Caki2 (cell line): ENCODE data around the gene NPY5R. TPM values are rescaled to one million over a fixed set of nuclear protein-coding genes. Genes with fewer than 3 reads are reported as not detected.

ENCODE experiments used
- DNase-seq: peaks from one replicate; pipeline ENCODE4 v3.0.0-alpha.2; 2015; ENCODE audit warnings: low read depth
- in situ Hi-C: cut with HindIII; loops from 2 replicates; pipeline ENCODE4 v1.10.0; 2016; ENCODE audit warnings: low sequenced_read_pairs, low pct_unique_long_range_greater_than_20kb, mixed read lengths
- total RNA-seq: library from RNA; depleted of rRNA; stranded (reverse); fragments of >200 nt; shearing (Covaris generic); gene quantifications from 2 replicates; pipeline ENCODE4 v1.2.3, GENCODE V29; 2014; ENCODE audit warnings: low replicate concordance; rRNA removed

NPY5R gene
- total RNA-seq = 0.24 TPM in 1 of 2 replicates, not detected in the other

- in situ Hi-C loops = no loop called here
- DNase-seq = no peak
Measured at GRCh38 chr4:163343604-163344146, at the start of gene NPY5R. Gene NPY5R (plus strand): TSS chr4:163343892. CDS start chr4:163350274, 6,382 bp downstream.

DNA sequence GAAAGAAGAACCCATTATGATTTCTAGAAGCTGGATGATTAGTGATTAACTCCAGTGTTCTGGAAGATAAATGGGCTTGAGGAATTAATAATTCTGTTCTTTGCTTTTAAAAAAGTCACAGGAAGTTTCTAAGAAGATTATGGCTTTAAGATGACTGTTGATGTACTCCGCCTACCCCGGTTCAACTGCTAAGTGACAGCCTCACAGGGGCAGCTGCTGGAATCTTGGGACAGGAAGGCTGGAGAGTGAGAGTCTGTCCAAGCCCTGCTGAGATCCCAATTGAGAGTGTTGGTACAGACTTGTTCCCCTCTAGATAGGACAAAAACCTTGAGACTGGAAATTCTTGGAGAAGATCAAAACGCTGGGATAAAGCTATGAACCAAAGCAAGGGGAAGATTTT, 48.6 kb upstream of the NPY5R start:
- no peak for DNase-seq
- in situ Hi-C loops = no loop called here

DNA sequence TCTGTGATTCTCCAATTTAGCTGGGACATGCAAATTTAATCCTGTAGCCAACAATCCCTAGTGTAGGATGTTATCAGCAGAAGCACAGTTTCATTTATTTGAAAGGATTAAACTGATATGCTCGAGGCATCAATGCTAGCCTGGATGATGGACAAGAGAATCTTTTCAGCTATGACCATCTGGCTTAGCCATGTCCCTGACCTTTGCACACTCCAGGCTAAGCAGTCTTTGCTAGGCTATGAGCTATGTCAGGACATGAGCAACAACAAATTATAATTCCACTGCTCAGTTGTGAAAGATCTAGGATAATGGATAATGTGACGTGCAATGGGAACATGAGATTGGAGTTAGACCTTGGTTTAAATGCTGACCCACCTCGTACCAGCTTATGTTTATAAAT, 43.2 kb upstream of the NPY5R start:
- in situ Hi-C loops = no loop called here
- no peak for DNase-seq

- in situ Hi-C loops = no loop called here
Measured at GRCh38 chr4:163303069-163303468, 40.6 kb upstream of the NPY5R start.

GRCh38 chr4:163309466-163309865, 34.2 kb upstream of the NPY5R start:
- in situ Hi-C loops = no loop called here
- DNase-seq = no peak

More at GRCh38 chr4:163303069-163303468, 40.6 kb upstream of the NPY5R start:
- DNase-seq = no peak

DNA sequence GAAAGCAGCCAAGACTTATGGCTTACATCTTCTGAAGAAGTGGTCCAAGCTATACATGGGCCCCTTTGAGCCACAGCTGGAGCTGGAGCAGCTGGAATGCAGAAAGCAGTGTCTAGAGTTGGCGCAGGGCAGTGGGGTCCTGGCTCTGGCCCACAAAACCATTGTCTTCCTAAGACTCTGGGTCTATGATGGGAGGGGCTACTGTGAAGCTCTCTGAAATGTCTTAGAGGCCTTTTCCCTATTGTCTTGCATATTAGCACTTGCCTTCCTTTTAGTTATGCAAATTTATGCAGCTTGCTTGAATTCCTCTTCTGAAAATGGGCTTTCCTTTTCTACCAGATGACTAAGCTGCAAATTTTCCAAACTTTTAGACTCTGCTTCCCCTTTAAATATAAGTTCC, 26.6 kb upstream of the NPY5R start:
- no peak for DNase-seq
- in situ Hi-C loops = no loop called here

GRCh38 chr4:163330916-163331628, 12.6 kb upstream of the NPY5R start:
- in situ Hi-C loops = no loop called here
- no peak for DNase-seq

DNA sequence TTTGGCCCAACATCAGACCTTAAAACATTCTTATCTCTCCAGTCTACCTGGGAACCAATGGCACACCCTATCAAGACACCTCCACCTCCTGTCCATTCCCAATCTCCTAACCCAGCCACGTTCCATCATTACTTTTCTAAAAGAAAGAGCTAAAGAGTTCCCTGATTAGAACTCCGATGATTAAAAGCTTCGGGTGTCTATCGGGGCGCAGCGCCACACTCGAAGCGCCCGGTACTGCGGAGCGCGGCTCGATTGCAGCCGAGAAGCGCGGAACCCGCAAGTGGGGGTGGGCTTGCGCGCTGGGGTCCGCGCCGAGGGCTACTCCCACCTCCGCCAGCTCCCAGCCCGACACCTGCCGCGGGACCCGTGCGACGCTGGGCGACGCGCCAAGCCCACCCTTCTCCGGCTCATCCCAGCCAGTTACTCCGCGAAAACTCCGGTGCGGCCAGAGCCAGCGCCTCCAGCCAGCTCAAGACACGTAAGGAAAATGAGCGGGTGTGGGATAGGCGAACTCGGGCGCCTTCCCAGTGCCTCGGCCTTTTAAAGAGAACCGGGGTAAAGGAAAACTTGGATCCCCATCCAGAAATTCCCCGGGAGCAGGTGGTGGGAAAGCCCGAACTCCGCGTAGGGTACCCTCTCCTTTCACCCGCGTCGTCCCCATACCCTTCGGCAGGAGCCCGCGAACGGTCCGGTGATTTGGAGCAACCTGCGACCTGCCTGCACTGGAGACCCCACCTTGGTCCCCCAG, 11.9 kb upstream of the NPY5R start:
- in situ Hi-C loops = no loop called here
- peak; percentile 44 for DNase-seq

GRCh38 chr4:163332526-163333406, 10.9 kb upstream of the NPY5R start, which contains the start of gene NPY1R:
Gene NPY1R (minus strand): TSS chr4:163332596. CDS start chr4:163326554, 6,042 bp downstream.
- peak; percentile 88 for DNase-seq
- in situ Hi-C loops = no loop called here

- in situ Hi-C loops = no loop called here
Measured at GRCh38 chr4:163335384-163335783, 8.3 kb upstream of the NPY5R start.

GRCh38 chr4:163344147-163345125, 744 bp downstream of the NPY5R start:
- in situ Hi-C loops = no loop called here
- DNase-seq = peak; percentile 45

More at GRCh38 chr4:163335384-163335783, 8.3 kb upstream of the NPY5R start:
- DNase-seq = no peak

GRCh38 chr4:163350672-163351071, 7.0 kb downstream of the NPY5R start:
- DNase-seq = peak; percentile 79
- in situ Hi-C loops = no loop called here

GRCh38 chr4:163353054-163353453, 9.4 kb downstream of the NPY5R start:
- in situ Hi-C loops = no loop called here
- DNase-seq = no peak

DNA sequence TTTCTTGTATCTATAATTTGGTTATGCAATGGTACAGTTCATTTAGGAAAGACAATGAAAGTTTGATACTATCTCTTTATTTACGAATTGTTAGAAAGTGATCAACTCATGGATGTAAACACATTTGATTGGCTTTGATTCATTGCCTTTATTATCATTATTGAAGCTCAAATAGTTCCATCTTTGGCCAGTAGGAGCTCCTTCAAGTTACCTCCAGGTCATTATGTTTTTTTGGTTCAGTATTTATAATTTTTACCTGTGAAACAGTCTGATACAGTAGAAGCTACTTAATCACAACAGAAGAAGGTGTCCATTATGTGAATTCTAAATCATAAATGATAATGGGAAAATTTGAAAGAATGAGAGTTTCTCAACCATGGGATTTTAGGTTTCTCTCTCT, 12.4 kb downstream of the NPY5R start:
- in situ Hi-C loops = no loop called here
- no peak for DNase-seq

- no peak for DNase-seq
- in situ Hi-C loops = no loop called here
Measured at GRCh38 chr4:163367651-163368050, 24.0 kb downstream of the NPY5R start.

- in situ Hi-C loops = no loop called here
Measured at GRCh38 chr4:163372029-163372428, 28.3 kb downstream of the NPY5R start.

DNA sequence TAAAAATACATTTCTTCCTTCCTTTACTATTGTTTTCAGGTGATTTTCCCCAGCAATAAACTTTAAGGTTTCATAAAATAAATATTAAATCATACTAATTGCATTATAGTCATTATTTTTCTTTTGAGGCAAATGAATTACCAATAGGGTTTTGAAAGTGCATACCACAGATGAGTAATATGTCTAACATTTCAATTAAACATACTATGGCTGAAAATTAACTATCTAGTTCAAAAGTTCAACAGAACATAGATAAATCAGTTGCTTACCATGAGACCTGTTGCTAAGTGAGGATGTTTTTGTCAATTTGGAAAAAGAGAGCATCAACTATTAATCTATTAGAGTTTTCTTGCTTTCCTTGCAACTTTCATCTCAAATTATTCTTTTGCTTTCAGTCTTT, 35.0 kb downstream of the NPY5R start:
- DNase-seq = peak; percentile 62

More at GRCh38 chr4:163372029-163372428, 28.3 kb downstream of the NPY5R start:
- no peak for DNase-seq

More for the DNA sequence above, 35.0 kb downstream of the NPY5R start:
- in situ Hi-C loops = no loop called here
